ENCODE measurements around the gene EOLA2.
A peak's percentile ranks its signal among the peaks of the same experiment; 100 is the strongest.

Gene EOLA2

DNA sequence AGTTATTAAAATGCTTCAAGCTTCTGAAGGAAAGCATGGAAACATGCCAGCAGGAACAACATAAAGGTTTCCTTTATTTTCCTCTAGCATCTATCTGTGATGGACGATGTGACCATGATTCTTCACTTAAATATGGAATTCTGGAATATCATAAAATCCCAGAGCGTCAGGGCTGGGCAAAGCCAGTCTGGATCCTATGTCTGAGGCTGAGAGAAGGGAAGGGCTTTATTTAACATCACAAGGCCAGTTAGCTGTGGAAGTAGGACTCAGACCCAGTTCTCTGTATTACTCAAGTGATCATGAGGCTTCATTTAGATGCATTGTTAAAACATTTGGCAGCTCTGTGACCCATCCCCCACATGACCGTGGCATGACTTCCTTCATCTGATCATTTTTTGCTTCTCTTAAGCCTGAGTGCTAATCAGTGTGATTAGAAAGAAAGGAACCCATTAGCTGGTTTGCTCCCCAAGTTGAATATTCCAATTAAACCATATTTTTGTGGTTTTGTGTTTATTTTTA, 40.9 kb upstream of the EOLA2 start:
- no peak overlapping the region for H3K4me3 ChIP-seq (ENCODE audit: low read depth, low read length)
- no peaks in the 10 kb centered on the region for H3K9me3 ChIP-seq (ENCODE audit: control insufficient read depth, insufficient read depth, low read depth, low read length)
- no peaks in the 10 kb centered on the region for H3K36me3 ChIP-seq (ENCODE audit: control insufficient read depth in 2 of 2, insufficient read depth in 1 of 2, low read length in 2 of 2)
- TF ChIP-seq ZNF621 (tag by site-specific recombination; IDR thresholded peaks at IDR 0.05) (no peak), PRDM6 (tag by site-specific recombination; IDR thresholded peaks at IDR 0.05) (no peak), ZNF623 (tag by site-specific recombination; IDR thresholded peaks at IDR 0.05) (no peak), ZSCAN16 (tag by site-specific recombination; IDR thresholded peaks at IDR 0.05) (no peak), ZNF121 (tag by site-specific recombination; IDR thresholded peaks at IDR 0.05) (no peak), ZNF549 (tag by site-specific recombination; IDR thresholded peaks at IDR 0.05) (no peak), ZNF155 (tag by site-specific recombination; IDR thresholded peaks at IDR 0.05) (no peak), BCL11B (tag by site-specific recombination; IDR thresholded peaks at IDR 0.05; ENCODE audit: low read depth) (no peak), ZNF214 (tag by site-specific recombination; IDR thresholded peaks at IDR 0.05; ENCODE audit: borderline replicate concordance) (no peak), ZNF670 (tag by site-specific recombination; IDR thresholded peaks at IDR 0.05; ENCODE audit: low read depth) (no peak), KLF16 (tag by site-specific recombination; IDR thresholded peaks at IDR 0.05) (no peak), ZNF791 (tag by site-specific recombination; IDR thresholded peaks at IDR 0.05) (no peak), ZNF302 (tag by site-specific recombination; IDR thresholded peaks at IDR 0.05; ENCODE audit: low read depth) (no peak), ZNF48 (tag by site-specific recombination; IDR thresholded peaks at IDR 0.05) (no peak), ZNF561 (tag by site-specific recombination; IDR thresholded peaks at IDR 0.05; ENCODE audit: borderline replicate concordance) (no peak)
- TF ChIP-seq, protein P1, sequence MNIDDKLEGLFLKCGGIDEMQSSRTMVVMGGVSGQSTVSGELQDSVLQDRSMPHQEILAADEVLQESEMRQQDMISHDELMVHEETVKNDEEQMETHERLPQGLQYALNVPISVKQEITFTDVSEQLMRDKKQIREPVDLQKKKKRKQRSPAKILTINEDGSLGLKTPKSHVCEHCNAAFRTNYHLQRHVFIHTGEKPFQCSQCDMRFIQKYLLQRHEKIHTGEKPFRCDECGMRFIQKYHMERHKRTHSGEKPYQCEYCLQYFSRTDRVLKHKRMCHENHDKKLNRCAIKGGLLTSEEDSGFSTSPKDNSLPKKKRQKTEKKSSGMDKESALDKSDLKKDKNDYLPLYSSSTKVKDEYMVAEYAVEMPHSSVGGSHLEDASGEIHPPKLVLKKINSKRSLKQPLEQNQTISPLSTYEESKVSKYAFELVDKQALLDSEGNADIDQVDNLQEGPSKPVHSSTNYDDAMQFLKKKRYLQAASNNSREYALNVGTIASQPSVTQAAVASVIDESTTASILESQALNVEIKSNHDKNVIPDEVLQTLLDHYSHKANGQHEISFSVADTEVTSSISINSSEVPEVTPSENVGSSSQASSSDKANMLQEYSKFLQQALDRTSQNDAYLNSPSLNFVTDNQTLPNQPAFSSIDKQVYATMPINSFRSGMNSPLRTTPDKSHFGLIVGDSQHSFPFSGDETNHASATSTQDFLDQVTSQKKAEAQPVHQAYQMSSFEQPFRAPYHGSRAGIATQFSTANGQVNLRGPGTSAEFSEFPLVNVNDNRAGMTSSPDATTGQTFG (tag by site-specific recombination; IDR thresholded peaks at IDR 0.05; ENCODE audit: borderline replicate concordance), result no peak
- ChIA-PET CTCF (interaction anchor here (0.7 kb wide), 1 partner anchor 477 kb away, joined by 3 read pairs; no protein-coding TSS in a partner anchor), POLR2A (no interaction called here)
- H3K27ac ChIP-seq (ENCODE audit: extremely low read depth, low read depth, low read length), result no peak overlapping the region
- H3K4me1 ChIP-seq (ENCODE audit: control insufficient read depth, insufficient read depth, low read length), result no peaks in the 10 kb centered on the region

DNA sequence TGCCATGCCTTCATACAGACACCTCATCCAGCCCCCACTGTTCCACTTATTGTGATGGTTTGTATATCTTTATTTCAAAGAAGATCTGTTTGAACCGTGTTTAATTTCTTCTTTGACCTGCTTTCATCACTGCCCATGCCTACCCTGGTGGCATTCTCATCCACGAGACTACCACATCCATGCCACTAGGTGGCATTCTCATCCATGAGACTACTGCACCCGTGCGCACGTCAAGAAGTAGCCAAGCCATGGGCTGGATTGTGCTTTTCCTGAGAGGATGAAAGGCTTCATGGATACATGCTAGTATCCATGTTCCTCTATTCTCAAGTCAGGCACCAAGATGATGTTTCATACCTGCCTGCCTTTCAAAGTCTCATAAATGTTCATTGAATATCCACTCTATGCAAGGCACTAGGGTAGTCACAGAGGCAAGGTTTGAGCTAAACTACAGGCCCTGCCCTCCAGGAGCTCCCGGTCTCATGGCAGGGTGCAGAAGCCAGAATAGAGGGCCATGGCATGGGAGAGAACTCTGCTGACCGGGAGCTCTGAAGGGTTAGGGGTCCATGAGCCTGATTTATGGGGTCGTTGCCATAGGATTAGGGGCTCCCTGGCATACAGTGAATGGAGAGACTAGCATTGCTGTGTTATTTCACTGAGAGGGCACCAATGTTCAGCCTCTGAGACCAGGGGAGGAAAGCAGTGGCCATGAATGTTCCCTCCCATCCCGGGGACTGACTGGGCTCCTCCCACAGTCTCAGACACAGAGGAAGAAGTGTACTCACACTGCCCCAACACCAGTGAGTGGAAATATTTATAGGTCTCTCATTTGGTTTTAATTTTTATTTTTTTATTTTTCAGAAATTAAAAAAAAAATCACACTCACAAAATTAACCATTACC, 24.8 kb upstream of the EOLA2 start:
- Histone ChIP-seq H3K4me1 (ENCODE audit: control insufficient read depth, insufficient read depth, low read length) (no peaks in the 10 kb centered on the region), H3K27ac (ENCODE audit: extremely low read depth, low read depth, low read length) (no peak overlapping the region), H3K9me3 (ENCODE audit: control insufficient read depth, insufficient read depth, low read depth, low read length) (no peaks in the 10 kb centered on the region), H3K4me3 (ENCODE audit: low read depth, low read length) (no peak overlapping the region), H3K36me3 (ENCODE audit: control insufficient read depth in 2 of 2, insufficient read depth in 1 of 2, low read length in 2 of 2) (peaks cover 3 to 30% of the 10 kb centered on the region in 2 experiments; a peak in 2 of 3 replicates)
- TF ChIP-seq GLIS1 (tag by site-specific recombination; IDR thresholded peaks at IDR 0.05) (no peak), CTCF (tag by site-specific recombination; IDR thresholded peaks at IDR 0.05) (peak; percentile 69), ZSCAN30 (tag by site-specific recombination; IDR thresholded peaks at IDR 0.05) (peak; percentile 34; the same call in 1 of the 2 replicates), ZNF132 (tag by site-specific recombination; IDR thresholded peaks at IDR 0.05; ENCODE audit: borderline replicate concordance) (no peak), ZNF2 (tag by site-specific recombination; IDR thresholded peaks at IDR 0.05) (0 out of 2 replicates have a peak, but pooled peaks have one; percentile 46), SP7 (tag by site-specific recombination; IDR thresholded peaks at IDR 0.05) (no peak), ZNF654 (tag by site-specific recombination; IDR thresholded peaks at IDR 0.05; ENCODE audit: low read depth) (peak; percentile 93), ZNF561 (tag by site-specific recombination; IDR thresholded peaks at IDR 0.05; ENCODE audit: borderline replicate concordance) (no peak), ZNF660 (tag by site-specific recombination; IDR thresholded peaks at IDR 0.05) (peak; percentile 61; the same call in 1 of the 2 replicates)
- POLR2A ChIA-PET, result no interaction called here
- CTCF ChIA-PET, result interaction anchor here (0.5 to 1.5 kb wide), 11 partner anchors 9 to 1119 kb away, joined by 3 to 7 read pairs (median 3); no protein-coding TSS in a partner anchor
